Pericardium fibroblast (primary cell): ENCODE measurements around the gene LST1. TPM values are rescaled to one million over a fixed set of nuclear protein-coding genes. Genes with fewer than 3 reads are reported as not detected.

Experiments used
- total RNA-seq: library from RNA; depleted of rRNA; stranded (reverse); fragments of >200 nt; gene quantifications from 2 replicates; pipeline ENCODE4 v1.2.3, GENCODE V29; 2015

LST1 gene
- not detected in 2 replicates for total RNA-seq

DNA sequence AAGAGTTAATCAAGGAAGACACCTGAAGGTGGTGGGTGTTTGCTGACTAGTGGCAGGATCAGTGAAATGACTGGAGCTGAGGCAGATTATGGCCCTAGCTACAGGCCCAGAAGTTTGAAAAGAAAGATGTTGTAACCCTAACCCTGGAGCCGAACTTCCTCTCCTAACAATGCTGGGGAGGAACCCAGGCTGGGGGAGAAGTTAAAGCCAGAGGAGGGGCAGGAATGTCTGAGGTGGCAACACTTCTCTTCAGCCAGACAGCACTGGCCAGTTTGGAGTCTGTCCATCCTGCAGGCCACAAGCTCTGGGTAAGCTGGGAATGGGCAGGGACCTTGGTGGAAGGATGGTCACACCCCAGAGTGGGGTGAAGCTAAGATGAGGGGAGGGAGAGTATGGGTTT is at the start of gene LST1:
LST1 (plus strand) TSS at position 270 of the 400 bp plus-strand sequence. CDS start 1,023 bp downstream, outside the sequence.

DNA sequence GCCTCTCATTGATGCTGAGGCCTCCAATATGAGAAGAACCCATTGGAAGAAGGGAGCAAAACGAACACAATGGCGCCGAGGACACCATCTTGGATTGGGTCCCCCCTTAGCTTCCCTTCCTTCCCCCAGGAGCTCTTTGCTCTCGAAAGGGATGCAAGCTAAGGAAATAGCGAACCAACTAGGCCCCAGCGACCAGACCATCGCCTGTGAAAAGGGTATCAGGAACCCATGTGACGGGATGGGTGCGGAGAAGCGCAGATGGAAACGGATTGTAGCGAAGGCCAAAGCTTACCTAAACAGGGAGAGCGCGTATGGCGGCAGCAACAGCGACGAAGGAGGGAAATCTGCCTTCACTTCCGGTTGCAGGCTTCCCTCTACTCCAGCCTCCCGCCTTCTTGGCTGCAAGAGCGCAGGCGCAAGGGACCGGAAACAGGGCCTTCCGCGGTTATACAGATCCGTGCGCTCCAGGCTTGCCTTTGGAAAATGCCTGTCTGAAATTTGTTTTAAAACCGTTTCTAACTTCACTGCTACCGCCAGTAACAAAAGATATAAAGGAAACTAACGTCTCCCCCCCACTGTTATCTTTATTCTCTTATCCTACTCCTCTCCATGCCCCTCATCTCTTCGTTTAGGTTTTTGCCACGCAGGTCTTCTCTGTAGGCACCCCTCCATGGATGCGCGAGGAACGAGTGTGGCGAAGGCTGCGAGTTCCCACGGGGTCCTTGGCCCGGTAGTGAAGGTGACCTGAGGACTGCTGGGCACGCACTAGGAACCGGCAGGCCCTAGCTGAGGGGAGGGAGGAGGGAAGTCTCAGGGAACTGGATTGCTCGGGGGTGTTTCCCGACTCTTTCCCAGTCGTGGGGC is 44.2 kb upstream of the LST1 start, which contains the start of gene DDX39B:
DDX39B (minus strand) TSS at position 346 of the 864 bp plus-strand sequence. CDS start 1,471 bp downstream, outside the sequence.

DNA sequence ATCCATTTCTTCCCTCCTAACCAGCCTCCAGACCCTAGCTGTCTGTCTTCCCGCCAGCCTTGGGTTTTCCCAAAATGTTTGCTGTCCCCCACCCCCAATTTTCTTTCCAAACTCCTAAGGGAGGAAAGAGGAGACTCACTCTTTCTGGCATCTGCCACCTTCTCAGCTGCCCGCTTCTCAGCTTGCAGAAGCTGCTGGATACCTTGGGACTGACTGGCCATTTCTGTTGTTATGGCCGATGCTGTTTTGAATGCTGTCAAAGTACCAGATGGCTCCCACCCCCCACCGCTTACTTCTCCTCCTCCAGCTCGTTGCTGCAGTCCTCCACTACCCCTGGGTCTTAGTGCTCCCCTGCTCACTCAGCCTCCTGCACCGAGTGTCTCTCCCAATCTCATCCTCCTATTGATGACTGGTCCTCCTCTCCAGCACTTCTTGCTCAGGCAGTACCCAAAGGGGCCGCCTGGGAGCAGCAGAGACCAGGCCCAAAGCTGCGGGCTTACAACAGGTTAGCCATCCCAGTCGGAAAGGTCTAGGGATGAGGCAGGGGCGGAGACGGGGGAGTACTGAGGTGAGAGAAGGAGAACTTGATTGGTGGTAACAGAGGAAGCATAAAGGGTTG is 39.6 kb upstream of the LST1 start, which contains the start of gene ATP6V1G2:
ATP6V1G2 (minus strand) TSS at position 270 of the 619 bp plus-strand sequence; CDS start at position 221, 49 bp downstream.

DNA sequence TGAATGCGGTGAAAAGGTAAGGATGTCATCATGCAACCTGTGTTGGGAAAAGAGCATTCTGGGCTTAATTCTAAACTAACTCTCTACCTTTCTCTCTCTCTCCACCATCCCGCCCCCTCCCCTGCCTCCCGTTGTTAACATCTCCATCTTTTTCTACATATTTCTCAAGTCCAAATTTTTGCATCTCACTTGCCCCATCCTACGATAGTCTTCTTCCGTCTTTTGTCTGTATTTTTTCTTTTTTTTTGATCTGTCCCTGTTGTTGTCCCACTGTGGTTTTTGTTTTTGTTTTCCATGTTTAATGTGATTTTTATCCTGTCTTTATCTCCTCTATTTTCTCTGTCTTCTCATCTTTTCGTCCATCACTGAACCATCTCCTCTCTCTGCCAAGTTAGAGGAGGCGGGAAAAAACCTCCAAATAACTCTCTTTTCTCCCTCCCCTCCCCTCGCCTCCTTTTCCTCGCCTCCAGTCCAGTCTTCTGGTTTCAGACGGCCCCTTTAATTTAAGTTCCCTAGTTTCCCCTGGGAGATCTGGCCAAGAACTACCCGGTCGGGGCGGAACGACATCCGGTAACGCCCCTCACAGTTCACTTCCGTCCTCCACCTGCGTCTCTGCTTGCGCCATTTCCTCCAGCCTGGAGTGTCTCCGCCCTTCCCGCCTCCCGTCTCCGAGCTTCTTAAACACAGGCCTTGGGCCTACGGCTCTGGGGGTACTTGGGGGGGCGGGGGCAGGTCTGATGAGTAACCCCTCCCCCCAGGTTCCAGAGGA is 38.9 kb upstream of the LST1 start, which contains the start of gene NFKBIL1:
NFKBIL1 (plus strand) TSS at position 651 of the 769 bp plus-strand sequence; CDS start at position 738, 87 bp downstream.

DNA sequence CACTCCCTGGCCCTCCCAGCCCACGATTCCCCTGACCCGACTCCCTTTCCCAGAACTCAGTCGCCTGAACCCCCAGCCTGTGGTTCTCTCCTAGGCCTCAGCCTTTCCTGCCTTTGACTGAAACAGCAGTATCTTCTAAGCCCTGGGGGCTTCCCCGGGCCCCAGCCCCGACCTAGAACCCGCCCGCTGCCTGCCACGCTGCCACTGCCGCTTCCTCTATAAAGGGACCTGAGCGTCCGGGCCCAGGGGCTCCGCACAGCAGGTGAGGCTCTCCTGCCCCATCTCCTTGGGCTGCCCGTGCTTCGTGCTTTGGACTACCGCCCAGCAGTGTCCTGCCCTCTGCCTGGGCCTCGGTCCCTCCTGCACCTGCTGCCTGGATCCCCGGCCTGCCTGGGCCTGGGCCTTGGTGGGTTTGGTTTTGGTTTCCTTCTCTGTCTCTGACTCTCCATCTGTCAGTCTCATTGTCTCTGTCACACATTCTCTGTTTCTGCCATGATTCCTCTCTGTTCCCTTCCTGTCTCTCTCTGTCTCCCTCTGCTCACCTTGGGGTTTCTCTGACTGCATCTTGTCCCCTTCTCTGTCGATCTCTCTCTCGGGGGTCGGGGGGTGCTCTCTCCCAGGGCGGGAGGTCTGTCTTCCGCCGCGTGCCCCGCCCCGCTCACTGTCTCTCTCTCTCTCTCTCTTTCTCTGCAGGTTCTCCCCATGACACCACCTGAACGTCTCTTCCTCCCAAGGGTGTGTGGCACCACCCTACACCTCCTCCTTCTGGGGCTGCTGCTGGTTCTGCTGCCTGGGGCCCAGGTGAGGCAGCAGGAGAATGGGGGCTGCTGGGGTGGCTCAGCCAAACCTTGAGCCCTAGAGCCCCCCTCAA is 13.8 kb upstream of the LST1 start, which contains the start of gene LTA:
LTA (plus strand) TSS at position 249 of the 871 bp plus-strand sequence; CDS start at position 703, 454 bp downstream.

DNA sequence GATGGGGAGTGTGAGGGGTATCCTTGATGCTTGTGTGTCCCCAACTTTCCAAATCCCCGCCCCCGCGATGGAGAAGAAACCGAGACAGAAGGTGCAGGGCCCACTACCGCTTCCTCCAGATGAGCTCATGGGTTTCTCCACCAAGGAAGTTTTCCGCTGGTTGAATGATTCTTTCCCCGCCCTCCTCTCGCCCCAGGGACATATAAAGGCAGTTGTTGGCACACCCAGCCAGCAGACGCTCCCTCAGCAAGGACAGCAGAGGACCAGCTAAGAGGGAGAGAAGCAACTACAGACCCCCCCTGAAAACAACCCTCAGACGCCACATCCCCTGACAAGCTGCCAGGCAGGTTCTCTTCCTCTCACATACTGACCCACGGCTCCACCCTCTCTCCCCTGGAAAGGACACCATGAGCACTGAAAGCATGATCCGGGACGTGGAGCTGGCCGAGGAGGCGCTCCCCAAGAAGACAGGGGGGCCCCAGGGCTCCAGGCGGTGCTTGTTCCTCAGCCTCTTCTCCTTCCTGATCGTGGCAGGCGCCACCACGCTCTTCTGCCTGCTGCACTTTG is 10.7 kb upstream of the LST1 start, which contains the start of gene TNF:
TNF (plus strand) TSS at position 231 of the 567 bp plus-strand sequence; CDS start at position 408, 177 bp downstream.

DNA sequence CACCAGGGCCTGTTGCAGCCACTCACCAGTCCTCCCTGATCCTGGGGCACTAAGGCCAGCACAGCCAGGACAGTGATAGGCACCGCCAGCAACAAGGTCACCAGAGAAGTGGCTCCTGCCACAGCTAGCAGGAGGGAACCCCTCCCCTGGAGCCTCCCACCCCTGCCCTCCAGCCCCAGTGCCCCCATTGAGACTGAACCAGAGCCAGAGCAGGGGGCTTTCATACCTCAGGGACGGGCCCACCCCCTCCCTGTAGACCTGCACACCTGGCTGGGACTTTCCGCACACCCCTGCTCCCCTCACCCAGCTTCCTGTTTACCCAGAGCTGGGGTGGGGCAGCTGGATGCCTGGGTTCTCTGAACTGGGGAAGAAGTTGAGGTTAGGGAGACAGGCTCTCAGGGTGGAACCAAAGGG is 3.8 kb upstream of the LST1 start, which contains the start of gene LTB:
LTB (minus strand) TSS at position 195 of the 414 bp plus-strand sequence; CDS start at position 188, 7 bp downstream.

DNA sequence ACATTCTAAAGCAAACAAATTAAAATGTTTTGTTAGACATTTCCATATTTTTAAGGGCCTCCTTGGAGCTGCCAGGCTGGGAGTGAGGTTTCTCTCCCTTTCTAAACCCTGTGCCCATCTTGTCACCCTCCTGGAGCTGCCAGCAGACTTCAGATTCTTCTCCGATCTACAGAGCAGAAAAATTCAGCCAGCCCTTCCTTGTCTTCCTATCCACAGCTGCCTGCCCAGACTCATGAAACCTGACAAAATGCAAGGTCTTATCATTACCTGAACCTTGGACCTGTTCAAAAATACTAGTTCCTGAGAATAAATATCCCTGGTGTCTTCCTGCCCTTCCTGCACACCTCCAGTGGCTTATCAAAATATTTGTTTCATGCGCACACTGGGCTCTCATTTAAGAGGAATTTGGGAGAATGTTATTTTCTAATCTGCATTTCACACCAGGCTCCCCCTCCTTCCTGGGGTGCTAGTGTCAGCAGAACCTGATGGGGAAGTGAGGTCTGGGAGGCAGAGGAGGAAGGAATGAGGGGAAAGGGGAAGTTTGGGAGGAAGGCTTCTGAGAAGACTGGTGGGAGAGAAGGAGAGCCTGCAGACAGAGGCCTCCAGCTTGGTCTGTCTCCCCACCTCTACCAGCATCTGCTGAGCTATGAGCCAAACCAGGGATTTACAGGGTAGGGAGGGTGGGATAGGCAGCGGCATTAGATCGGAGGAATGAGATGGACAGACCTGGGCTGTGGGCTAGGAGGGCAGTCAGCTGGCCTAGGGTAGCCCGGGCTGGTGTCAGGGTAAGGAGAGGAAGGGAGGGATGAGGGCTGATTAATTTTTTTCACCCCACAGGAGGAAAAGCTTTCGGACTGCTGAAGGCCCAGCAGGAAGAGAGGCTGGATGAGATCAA is 28.9 kb downstream of the LST1 start, which contains the start of gene AIF1:
AIF1 (plus strand) TSS at position 551 of the 895 bp plus-strand sequence; CDS start at position 647, 96 bp downstream.

DNA sequence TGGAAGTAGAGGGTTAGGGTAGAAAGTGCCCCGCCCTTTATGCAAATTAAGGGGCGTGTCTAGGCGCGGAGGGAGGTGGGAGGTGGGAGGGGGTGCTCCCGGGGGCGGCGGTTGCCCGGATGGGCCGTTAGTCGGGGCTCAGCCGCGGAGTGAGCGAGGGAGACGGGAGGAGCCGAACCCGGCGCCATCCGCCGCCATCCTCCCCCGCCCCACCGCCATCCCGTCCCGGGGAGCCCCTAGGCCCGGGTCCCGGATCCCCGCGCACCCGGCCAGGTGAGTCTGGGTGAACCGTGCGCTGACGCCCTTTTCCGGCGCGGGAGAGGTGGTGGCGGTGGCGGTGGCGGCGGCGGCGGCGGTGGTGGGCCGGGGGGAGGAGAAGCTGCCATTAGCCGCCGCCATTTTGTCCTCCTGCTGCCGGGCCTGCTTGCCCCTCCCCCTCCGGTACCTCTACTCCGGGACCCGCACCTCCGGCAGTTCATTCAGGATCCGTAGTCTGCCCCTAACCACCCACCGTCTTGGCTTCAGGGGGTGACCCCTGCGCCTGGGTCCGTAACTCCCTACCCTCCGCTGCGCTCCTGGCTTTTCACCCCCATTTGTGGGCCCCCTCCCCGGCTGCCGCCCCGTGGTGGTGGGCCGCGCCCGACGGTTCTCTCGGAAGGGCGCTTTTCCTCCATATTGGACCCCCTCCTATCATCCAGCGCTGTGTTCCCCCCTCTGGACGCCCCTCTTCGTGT is 34.7 kb downstream of the LST1 start, which contains the start of gene PRRC2A:
PRRC2A (plus strand) TSS at position 130 of the 734 bp plus-strand sequence. CDS start 2,075 bp downstream, outside the sequence.

Other genes with a start within 250 kb of the LST1 start
- 77.2 and 211 TPM in 2 replicates for gene HLA-B, start 229.1 kb upstream of the LST1 start, total RNA-seq
- gene MICA, start 182.7 kb upstream of the LST1 start, total RNA-seq, result 21.0 and 25.6 TPM in 2 replicates
- gene MICB, start 88.1 kb upstream of the LST1 start, total RNA-seq, result 3.9 and 12.6 TPM in 2 replicates
- not detected in 2 replicates for gene MCCD1, start 57.3 kb upstream of the LST1 start, total RNA-seq
- 197 and 272 TPM in 2 replicates for gene DDX39B, start 44.3 kb upstream of the LST1 start, total RNA-seq
- 2.7 and 7.2 TPM in 2 replicates for gene ATP6V1G2, start 39.7 kb upstream of the LST1 start, total RNA-seq
- gene NFKBIL1, start 38.7 kb upstream of the LST1 start, total RNA-seq, result 16.6 and 19.9 TPM in 2 replicates
- gene LTA, start 14.0 kb upstream of the LST1 start, total RNA-seq, result not detected in 2 replicates
- not detected in 2 replicates for gene TNF, start 10.7 kb upstream of the LST1 start, total RNA-seq
- 0.17 TPM in 1 of 2 replicates, not detected in the other for gene LTB, start 3.9 kb upstream of the LST1 start, total RNA-seq
- not detected in 2 replicates for gene NCR3, start 6.7 kb downstream of the LST1 start, total RNA-seq
- 1.4 TPM in 1 of 2 replicates, not detected in the other for gene AIF1, start 29.0 kb downstream of the LST1 start, total RNA-seq
- 71.2 and 71.5 TPM in 2 replicates for gene PRRC2A, start 34.4 kb downstream of the LST1 start, total RNA-seq
- 164 and 183 TPM in 2 replicates for gene BAG6, start 66.4 kb downstream of the LST1 start, total RNA-seq
- gene APOM, start 69.6 kb downstream of the LST1 start, total RNA-seq, result 0.51 and 3.2 TPM in 2 replicates
- 14.3 and 14.8 TPM in 2 replicates for gene C6orf47, start 74.5 kb downstream of the LST1 start, total RNA-seq
- gene GPANK1, start 78.7 kb downstream of the LST1 start, total RNA-seq, result 13.4 and 15.3 TPM in 2 replicates
- gene CSNK2B, start 79.8 kb downstream of the LST1 start, total RNA-seq, result 205 and 210 TPM in 2 replicates
- gene LY6G5B, start 83.7 kb downstream of the LST1 start, total RNA-seq, result 1.0 and 1.2 TPM in 2 replicates
- 0.43 TPM in 1 of 2 replicates, not detected in the other for gene LY6G5C, start 94.8 kb downstream of the LST1 start, total RNA-seq
- gene ABHD16A, start 117.0 kb downstream of the LST1 start, total RNA-seq, result 25.7 and 29.2 TPM in 2 replicates
- not detected in 2 replicates for gene LY6G6F, start 120.6 kb downstream of the LST1 start, total RNA-seq
- not detected in 2 replicates for gene LY6G6D, start 129.1 kb downstream of the LST1 start, total RNA-seq
- not detected in 2 replicates for gene LY6G6C, start 135.5 kb downstream of the LST1 start, total RNA-seq
- gene MPIG6B, start 137.1 kb downstream of the LST1 start, total RNA-seq, result not detected in 2 replicates
- gene DDAH2, start 143.0 kb downstream of the LST1 start, total RNA-seq, result 70.2 and 88.5 TPM in 2 replicates
- gene CLIC1, start 150.3 kb downstream of the LST1 start, total RNA-seq, result 266 and 364 TPM in 2 replicates
- gene MSH5, start 153.7 kb downstream of the LST1 start, total RNA-seq, result 4.2 and 4.7 TPM in 2 replicates
- gene SAPCD1, start 176.4 kb downstream of the LST1 start, total RNA-seq, result 1.2 and 2.8 TPM in 2 replicates
- gene VWA7, start 191.1 kb downstream of the LST1 start, total RNA-seq, result not detected in 2 replicates
- gene VARS1, start 209.5 kb downstream of the LST1 start, total RNA-seq, result 44.9 and 47.3 TPM in 2 replicates
- gene LSM2, start 220.7 kb downstream of the LST1 start, total RNA-seq, result 40.0 and 71.4 TPM in 2 replicates
- gene HSPA1L, start 229.0 kb downstream of the LST1 start, total RNA-seq, result 0.12 and 0.34 TPM in 2 replicates
- gene HSPA1A, start 229.3 kb downstream of the LST1 start, total RNA-seq, result 62.6 and 74.3 TPM in 2 replicates
- gene HSPA1B, start 241.5 kb downstream of the LST1 start, total RNA-seq, result 94.5 and 110 TPM in 2 replicates